GM12864 (cell line): ENCODE data around the gene UCP3.

Experiments used
- DNase-seq: peaks from one replicate; pipeline ENCODE4 v3.0.0-alpha.2; 2011; ENCODE audit warnings: low read depth
- H3K4me3 ChIP-seq: 2 replicates; pipeline ENCODE4 v1.5.1; 2011; ENCODE audit warnings: mild to moderate bottlenecking, low read depth, low read length, control low read depth
- CTCF ChIP-seq: IDR thresholded peaks from 2 replicates; pipeline ENCODE4 v1.5.1; 2011; ENCODE audit warnings: low read depth, mild to moderate bottlenecking, moderate library complexity, low read length, control low read depth, inconsistent platforms; ENCODE audit errors: missing control alignments

Gene UCP3

GRCh38 chr11:73962101-73962705 is 46.7 kb downstream of the UCP3 start:
- no peak for TF ChIP-seq CTCF
- DNase-seq, result no peak
- H3K4me3 ChIP-seq, result no peak overlapping the region

GRCh38 chr11:73961321-73961720 is 47.6 kb downstream of the UCP3 start:
- TF ChIP-seq CTCF, result no peak
- no peak overlapping the region for H3K4me3 ChIP-seq
- DNase-seq, result no peak

- no peak overlapping the region for H3K4me3 ChIP-seq
- no peak for TF ChIP-seq CTCF
- DNase-seq, result no peak
These were observed 50.3 kb downstream of the UCP3 start for GRCh38 chr11:73958521-73959141.

- DNase-seq, result no peak
- no peak for TF ChIP-seq CTCF
- no peak overlapping the region for H3K4me3 ChIP-seq
These were observed 51.1 kb downstream of the UCP3 start for GRCh38 chr11:73957654-73958361.

GRCh38 chr11:73956876-73957653 is 51.8 kb downstream of the UCP3 start:
- DNase-seq, result no peak
- no peak overlapping the region for H3K4me3 ChIP-seq
- no peak for TF ChIP-seq CTCF

- TF ChIP-seq CTCF, result no peak
- no peak overlapping the region for H3K4me3 ChIP-seq
- DNase-seq, result no peak
These were observed 57.1 kb downstream of the UCP3 start for GRCh38 chr11:73951797-73952196.
